Body of pancreas (tissue), 4 donors: Measurements from ENCODE around the gene CLN3.

Experiments used
- CTCF ChIP-seq, 7 experiments: fragments of 450-650 bp in 4 of 7; fragments of 200-600 bp in 3 of 7; sonication (generic) in 3 of 7; IDR thresholded peaks; one replicate each; pipeline ENCODE4 v1.5.1; 2016 to 2019; ENCODE audit warnings: antibody characterized with exemption in 7 of 7
- POLR2A ChIP-seq, 3 donors: fragments of 450-650 bp; IDR thresholded peaks; one replicate each; pipeline ENCODE4 v1.6.1; 2016; ENCODE audit warnings: antibody characterized with exemption in 3 of 3, mild to moderate bottlenecking in 2 of 3

DNA sequence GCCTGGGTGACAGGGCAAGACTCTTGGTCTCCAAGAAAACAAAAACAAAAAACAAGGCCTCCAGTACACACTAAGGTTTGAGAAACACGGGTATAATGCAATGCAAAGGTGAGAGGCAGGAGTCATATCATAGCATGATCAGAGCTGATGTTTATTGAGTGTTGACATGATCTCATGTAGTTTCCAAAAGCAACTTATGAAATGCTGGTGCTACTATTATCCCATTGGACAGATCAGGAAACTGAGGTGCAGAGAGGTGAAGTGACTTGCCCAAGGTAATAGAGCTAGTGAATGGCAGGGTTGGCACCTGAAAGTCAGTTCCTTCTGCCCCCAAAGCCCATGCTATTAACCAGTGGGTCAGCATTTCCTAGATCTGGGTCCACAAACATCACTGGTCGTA lies 16.7 kb downstream of the CLN3 start:
- TF ChIP-seq CTCF (IDR thresholded peaks at IDR 0.05) (no peak), POLR2A (IDR thresholded peaks at IDR 0.05) (no peak)
